SIG-M5 treated with dmso at 0.1 percent for 504 hours (cell line): Measurements from ENCODE around the gene CD302.
A peak's percentile ranks its signal among the peaks of the same experiment; 100 is the strongest.
"Not testable (repeated sequence)": the region's sequence is repeated elsewhere in the genome, so short reads cannot be mapped to it uniquely, and the experiment has no call there.

ENCODE experiments used
- DNase-seq: peaks from one replicate; lab custom pipeline; 2025; ENCODE audit not compliant: unreplicated experiment; lab: John Stamatoyannopoulos, UW

CD302 gene

DNA sequence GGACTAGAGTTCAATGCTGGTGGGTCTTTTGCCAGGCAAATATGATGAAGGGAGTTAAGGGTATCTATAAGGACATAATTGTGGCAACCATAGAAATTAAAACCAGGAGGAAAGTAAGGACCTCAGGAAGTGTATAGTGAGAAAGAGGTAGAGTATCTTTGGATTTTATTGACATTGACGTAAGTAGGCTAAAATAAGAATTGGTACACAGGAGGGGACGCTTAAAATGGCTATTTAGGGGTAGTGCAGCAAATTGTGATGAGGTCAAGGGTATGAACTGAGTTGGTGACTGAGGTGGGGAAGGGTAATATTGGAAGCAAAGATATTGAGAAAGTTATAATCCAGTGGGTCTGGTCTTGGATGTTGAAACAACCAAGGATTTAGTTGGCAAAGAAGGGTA lies 43.0 kb downstream of the CD302 start:
- no peak for DNase-seq

DNA sequence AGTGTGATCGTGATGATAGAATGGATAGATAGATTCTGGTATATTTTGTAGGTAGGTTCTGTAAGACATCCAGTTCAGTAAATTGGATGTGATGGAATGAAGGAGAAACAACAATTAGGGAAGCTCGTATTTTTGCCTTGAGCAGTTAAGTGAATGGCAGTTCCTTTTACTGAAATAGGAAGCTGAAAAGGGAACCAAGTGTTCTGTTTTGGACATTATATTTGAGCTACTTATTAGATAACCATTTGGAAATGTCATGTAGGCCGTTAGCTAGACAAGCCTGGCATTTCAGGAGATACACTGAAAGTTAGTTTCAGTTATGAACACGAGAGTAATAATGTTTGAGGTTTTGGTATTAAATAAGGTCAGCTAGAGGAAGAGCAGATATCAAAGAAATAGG lies 44.2 kb downstream of the CD302 start:
- DNase-seq, result peak; percentile 80

DNA sequence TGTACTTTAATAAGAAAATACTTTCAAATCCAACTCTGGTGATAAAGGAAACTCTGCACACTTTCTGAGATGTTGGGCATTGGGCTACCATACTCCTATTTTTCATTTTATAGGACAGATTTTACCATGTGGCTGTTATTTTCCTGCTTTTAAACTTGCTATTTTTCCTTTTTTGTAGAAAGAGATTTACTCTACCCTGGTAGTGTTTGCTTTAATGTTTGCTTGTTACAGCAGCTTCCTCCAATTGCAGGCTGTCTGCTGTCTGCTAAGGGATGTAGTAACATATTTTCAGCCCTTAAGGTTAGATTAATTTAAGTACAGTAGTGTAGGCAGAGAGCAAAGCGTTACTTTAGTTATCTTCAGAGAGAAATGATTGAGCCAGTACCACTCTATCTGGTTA lies 47.1 kb downstream of the CD302 start:
- no peak for DNase-seq

DNA sequence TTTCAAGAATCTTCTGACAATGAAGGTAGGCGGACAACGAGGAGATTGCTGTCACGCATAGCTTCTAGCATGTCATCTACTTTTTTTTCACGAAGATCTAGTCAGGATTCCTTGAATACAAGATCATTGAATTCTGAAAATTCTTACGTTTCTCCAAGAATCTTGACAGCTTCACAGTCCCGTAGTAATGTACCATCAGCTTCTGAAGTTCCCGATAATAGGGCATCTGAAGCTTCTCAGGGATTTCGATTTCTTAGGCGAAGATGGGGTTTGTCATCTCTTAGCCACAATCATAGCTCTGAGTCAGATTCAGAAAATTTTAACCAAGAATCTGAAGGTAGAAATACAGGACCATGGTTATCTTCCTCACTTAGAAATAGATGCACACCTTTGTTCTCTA lies 49.9 kb downstream of the CD302 start:
- no peak for DNase-seq

DNA sequence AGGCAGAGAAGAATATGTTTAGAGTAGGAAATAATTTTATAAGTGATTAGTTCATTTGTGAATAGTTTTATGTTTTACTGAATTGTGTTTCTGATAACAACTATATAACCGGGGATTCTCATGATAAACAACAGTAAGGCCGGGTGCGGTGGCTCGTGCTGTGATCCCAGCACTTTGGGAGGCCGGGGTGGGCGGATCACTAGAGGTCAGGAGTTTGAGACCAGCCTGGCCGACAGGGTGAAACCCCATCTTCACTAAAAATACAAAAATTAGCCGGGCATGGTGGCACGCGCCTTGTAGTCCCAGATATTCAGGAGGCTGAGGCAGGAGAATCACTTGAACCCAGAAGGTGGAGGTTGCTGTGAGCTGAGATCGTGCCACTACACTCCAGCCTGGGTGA lies 52.8 kb downstream of the CD302 start:
- DNase-seq, result not testable (repeated sequence)

DNA sequence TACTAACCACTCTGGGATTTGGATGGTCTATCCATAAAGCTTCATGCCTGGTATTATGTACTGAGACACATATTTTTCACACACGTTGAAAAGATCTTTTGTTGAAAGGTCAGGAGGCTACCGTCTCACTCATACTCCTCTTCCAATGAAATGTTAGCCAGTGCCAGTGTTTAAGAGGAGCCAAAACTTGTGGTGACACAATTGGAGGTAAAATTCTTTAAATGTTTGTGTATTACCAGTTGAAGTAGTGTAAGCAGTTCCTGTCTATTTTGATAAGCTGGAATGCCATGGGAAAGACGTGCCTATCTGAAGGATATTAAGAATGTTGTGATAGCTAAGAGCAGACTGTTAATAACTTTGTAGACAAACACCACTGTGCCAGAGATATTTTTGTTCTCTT lies 53.6 kb downstream of the CD302 start:
- no peak for DNase-seq

DNA sequence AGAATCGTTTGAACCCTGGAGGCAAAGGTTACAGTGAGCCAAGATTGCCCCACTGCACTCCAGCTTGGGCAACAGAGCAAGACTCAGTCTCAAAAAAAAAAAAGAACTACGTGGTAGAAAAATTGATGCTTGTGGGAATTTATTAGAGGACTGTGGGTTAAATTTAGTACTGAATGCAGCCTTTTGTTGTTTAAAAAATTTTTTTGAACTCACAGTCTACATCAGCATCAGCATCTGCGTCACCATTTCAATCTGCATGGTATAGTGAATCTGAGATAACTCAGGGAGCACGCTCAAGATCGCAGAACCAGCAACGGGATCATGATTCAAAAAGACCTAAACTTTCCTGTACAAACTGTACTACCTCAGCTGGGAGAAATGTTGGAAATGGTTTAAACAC lies 55.2 kb downstream of the CD302 start:
- DNase-seq, result no peak

DNA sequence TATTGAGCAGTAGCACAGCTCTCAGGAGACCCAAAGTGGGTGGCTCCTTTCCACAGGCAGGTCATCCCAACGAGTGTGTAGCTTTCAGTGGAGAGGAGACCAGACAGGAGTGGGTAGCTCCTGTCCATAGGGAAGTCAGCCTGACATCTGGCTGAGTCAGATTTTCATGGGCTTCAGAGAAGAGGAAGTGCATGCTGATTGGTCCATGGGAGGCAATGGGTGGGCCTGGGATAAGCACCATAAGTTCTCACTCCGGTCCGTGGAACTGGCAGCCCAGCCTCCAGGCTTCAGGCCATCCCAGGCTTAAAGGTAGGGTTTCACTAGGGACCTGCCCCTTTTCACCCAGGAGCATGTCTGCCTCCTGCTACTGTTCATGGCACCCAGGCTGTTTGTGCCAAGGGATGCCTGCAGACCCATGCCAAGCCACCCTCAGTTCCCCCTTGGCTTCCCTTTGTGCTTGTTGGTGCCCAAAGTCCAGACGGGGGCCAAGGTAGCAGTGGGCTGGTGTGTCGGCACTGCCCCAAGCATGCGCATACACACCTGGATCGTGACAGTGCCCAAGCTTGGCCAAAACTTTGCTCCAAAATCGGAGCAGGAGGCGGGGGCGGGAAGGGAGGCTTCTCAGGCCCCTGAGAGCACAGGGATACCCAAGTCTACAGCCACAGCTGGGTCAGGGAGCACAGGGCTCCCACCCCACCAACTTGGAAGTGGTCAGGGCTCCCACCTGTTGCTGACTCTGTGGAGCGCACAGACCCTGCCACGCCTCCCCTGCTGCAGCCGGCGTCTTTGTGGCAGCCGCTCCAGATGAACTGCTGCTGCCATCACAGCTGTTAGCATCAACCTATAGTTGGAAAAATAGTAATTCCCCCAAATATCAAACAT lies 59.3 kb downstream of the CD302 start:
- DNase-seq, result peak; percentile 25

DNA sequence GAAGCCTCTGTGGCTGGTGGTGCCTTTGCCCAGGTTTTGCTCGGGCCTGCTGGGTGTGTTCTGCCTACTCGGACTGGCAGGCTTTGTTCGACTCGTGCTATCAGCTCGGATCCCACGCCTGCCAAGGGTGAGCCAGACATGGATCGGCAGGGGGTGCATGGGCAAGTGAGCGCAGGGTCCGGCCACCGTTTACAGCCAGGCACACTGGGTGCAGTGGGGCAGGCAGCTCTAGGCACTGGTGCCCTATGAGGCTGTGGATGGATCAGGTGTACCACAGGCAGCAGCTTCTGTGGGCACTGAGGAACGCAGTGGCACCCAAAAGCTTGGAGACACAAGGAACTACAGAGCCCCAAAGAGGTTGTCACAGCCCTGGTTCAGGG lies 60.1 kb downstream of the CD302 start:
- no peak for DNase-seq

DNA sequence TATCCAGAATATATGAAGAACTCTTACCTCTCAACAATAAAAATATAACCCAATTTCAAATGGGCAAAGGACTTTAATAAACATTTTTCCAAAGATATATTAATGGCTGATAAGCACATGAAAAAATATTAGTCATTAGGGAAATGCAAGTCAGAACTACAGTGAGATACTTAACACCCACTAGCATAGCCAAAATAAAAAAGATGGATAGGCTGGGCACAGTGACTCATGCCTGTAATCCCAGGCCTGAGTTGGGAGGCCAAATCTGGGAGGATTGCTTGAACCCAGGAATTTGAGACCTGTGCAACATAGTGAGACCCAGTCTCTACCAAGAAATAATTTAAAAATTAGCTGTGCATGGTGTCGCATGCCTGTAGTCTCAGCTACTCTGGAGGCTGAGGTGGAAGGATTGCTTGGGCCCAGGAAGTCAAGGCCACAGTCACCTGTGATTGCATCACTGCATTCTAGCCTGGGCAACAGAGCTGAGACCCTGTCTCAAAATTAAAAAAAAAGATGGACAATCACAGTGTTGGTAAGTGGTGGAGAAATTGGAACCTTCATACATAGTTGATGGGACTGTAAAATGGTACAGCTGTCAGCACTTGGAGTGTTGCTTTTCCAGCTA lies 60.6 kb downstream of the CD302 start:
- DNase-seq, result no peak

DNA sequence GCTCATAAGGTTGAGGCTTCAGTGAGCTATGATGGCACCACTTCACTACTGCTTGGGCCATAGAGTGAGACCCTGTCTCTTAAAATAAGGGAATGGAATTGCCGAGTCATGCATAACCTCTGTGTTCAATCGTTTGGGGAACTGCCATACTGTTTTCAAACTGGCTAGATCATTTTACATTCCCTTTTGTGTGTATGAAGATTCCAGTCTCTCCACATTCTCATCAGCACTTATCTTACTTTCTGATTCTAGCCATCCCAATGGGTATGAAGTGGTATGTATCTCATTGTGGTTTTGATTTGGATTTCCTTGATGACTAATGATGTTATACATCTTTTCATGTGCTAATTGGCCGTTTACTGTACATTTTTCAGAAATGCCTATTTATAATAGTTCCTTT lies 62.0 kb downstream of the CD302 start:
- no peak for DNase-seq

DNA sequence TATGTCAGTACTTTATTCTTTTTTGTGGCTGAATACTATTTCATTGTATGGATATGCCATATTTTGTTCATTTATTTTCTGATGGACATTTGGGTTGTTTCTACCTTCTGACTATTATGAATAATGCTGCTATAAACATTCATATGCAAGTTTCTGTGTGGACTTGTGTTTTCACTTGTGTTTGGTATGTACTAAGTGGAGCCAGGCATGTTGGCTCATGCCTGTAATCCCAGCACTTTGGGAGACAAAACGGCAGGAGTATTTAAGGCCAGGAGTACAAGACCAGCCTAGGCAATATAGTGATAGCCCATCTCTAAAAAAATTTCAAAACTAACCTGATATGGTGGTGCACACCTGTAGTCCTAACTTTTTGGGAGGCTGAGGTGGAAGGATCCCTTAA lies 62.4 kb downstream of the CD302 start:
- no peak for DNase-seq

DNA sequence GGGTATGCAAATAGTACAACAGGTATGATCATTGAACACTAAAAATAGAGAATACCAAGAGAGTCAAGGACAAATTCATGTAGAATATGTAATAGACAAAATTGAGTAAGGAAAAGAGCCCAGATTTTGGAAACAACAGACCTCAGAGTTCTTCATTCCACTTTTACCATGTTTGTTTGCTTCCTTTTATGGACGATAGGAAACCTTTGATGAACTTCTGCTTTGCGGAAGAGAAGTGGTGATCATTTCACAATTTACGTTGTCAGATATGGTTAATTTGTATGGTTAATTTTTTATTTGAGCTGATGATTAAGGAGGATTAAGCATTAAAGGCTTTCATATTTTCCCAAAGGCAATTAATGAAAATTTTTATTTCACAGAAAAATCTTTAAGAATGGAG lies 69.4 kb downstream of the CD302 start:
- peak; percentile 44 for DNase-seq

DNA sequence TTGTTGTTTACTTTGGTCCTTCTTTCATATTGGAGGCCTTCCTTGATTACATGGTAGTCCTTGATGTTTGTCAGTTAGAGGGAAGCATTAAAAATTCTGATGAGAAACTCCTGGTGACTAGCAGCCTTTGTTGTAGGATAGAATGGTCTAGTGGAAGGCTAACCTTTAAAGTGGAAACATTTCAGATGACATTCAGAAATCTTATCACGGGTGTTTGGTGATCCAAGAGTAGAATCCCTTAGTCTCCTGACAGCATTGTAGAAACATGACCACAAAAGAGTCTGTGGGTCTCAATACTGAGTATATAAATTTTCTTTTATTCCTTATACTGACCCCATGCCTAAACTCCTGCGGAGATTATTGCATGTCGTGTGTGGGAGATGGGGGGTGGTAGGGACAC lies 72.3 kb downstream of the CD302 start:
- no peak for DNase-seq

DNA sequence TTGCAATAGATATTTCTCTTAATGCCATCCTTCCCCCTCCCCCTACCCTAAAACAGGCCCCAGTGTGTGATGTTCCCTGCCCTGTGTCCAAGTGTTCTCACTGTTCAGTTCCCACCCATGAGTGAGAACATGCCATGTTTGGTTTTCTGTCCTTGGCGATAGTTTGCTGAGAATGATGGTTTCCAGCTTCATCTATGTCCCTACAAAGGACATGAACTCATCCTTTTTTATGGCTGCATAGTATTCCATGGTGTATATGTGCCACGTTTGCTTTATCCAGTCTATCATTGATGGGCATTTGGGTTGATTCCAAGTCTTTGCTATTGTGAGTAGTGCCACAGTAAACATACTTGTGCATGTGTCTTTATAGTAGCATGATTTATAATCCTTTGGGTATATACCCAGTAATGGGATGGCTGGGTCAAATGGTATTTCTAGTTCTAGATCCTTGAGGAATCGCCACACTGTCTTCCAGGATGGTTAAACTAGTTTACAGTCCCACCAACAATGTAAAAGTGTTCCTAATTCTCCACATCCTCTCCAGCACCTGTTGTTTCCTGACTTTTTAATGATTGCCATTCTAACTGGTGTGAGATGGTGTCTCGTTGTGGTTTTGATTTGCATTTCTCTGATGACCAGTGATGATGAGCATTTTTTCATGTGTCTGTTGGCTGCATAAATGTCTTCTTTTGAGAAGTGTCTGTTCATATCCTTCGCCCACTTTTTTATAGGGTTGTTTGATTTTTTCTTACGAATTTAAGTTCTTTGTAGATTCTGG lies 73.0 kb downstream of the CD302 start:
- DNase-seq, result not testable (repeated sequence)

DNA sequence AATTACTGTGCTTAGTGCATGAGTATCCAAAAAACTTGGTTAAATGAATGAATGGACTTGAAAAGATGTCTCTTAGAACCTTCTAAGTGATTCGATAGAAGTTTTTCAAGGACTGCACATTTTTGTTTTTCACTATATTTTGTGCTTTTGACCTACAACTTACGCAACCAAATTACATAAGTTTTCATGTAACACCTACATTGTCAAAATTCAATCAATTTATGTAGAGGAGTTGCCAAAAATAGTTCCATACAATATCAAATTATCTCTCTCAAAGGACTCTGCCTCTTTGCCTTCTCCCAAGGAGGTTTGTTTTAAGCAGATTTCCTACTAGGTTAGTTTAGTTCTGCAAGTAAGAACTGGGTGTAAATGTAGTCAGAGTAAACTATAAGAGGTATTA lies 75.4 kb downstream of the CD302 start:
- no peak for DNase-seq

DNA sequence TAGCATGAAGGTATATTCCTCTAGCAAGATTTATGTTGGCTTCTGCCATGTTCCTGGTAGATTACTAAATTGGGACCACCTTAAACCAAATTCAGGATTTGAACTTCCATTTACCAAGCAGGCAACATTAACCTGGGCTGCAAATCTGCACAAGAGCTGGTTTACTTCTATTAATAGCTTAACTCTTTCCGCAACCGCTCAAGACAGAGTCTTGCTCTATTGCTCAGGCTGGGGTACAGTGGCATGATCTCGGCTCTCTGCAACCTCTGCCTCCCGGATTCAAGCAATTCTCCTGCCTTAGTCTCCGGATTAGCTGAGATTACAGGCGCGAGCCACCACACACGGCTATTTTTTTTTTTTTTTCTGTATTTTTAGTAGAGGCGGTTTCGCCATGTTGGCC lies 77.3 kb downstream of the CD302 start:
- no peak for DNase-seq
